Colonic mucosa (tissue), 4 donors: ENCODE results near the gene PLPPR3. TPM values are rescaled to one million over a fixed set of nuclear protein-coding genes. Genes with fewer than 3 reads are reported as not detected.

Source experiments
- DNase-seq: peaks from one replicate; pipeline ENCODE4 v3.0.0-alpha.2; 2020
- H3K27ac ChIP-seq: fragments of 200-600 bp; one replicate; pipeline ENCODE4 v1.8.0; 2021
- H3K27me3 ChIP-seq: fragments of 200-600 bp; one replicate; pipeline ENCODE4 v1.8.0; 2021
- H3K36me3 ChIP-seq: fragments of 200-600 bp; one replicate; pipeline ENCODE4 v1.8.0; 2021
- H3K4me1 ChIP-seq: fragments of 200-600 bp; one replicate; pipeline ENCODE4 v1.8.0; 2021; ENCODE audit warnings: mild to moderate bottlenecking
- H3K4me3 ChIP-seq: fragments of 200-600 bp; one replicate; pipeline ENCODE4 v1.8.0; 2021
- H3K9ac ChIP-seq, 2 donors: one replicate each; pipeline ENCODE4 v1.7.0; 2013; ENCODE audit warnings: control low read depth in 2 of 2, low read depth in 2 of 2, low read length in 2 of 2
- H3K9me3 ChIP-seq: fragments of 200-600 bp; one replicate; pipeline ENCODE4 v1.8.0; 2021
- CTCF ChIP-seq: fragments of 200-600 bp; IDR thresholded peaks from one replicate; pipeline ENCODE4 v1.8.0; 2022; ENCODE audit warnings: antibody characterized with exemption, mild to moderate bottlenecking
- intact Hi-C: fragments of 100-400 bp; cut with DNase I; formaldehyde crosslinking; loops from one replicate; pipeline ENCODE4 v1.14.1; 2022
- total RNA-seq, 2 donors: library from RNA; stranded (reverse); fragmentation: NEBNext Ultra II Directional in 1 of 2; extraction: Animal tissue kit (Norgen Biotek cat#: 25700) in 1 of 2; gene quantifications; one replicate each; pipeline ENCODE4 v1.2.1, GENCODE V29; 2021
- donor health status: healthy.
- donor health status: DM: no; HTN: no; CAD: no.
- donor health status: DM: no; HTN: no; CAD: no.

The PLPPR3 gene
- total RNA-seq, 2 donors from 2014 or later, result 0.22 TPM; not detected in 1

GRCh38 chr19:795691-796581 is 25.8 kb downstream of the PLPPR3 start:
- H3K27me3 ChIP-seq, result no peaks in the 10 kb centered on the region
- TF ChIP-seq CTCF, result no peak
- peak overlapping the region; percentile 65 for H3K4me3 ChIP-seq
- H3K27ac ChIP-seq, result no peak overlapping the region
- peak; percentile 26 for DNase-seq
- H3K36me3 ChIP-seq, result no peaks in the 10 kb centered on the region
- peaks cover 20% of the 10 kb centered on the region for H3K4me1 ChIP-seq
- H3K9me3 ChIP-seq, result no peaks in the 10 kb centered on the region
- H3K9ac ChIP-seq, result peak overlapping the region; percentile 51 to 63
- intact Hi-C loops, result no loop called here

GRCh38 chr19:795073-795611 is 26.6 kb downstream of the PLPPR3 start:
- peak overlapping the region in 1 of 2 donors; percentile 12 for H3K9ac ChIP-seq
- H3K9me3 ChIP-seq, result no peaks in the 10 kb centered on the region
- no peak overlapping the region for H3K27ac ChIP-seq
- no peaks in the 10 kb centered on the region for H3K36me3 ChIP-seq
- no peaks in the 10 kb centered on the region for H3K27me3 ChIP-seq
- TF ChIP-seq CTCF, result no peak
- intact Hi-C loops, result no loop called here
- peak; percentile 38 for DNase-seq
- H3K4me3 ChIP-seq, result no peak overlapping the region
- H3K4me1 ChIP-seq, result peaks cover 12% of the 10 kb centered on the region

GRCh38 chr19:793806-794205 is 27.9 kb downstream of the PLPPR3 start:
- no peak for TF ChIP-seq CTCF
- intact Hi-C loops, result no loop called here
- no peak overlapping the region for H3K4me3 ChIP-seq
- H3K27ac ChIP-seq, result no peak overlapping the region
- H3K36me3 ChIP-seq, result no peaks in the 10 kb centered on the region
- H3K9ac ChIP-seq, result no peak overlapping the region
- no peaks in the 10 kb centered on the region for H3K4me1 ChIP-seq
- H3K27me3 ChIP-seq, result no peaks in the 10 kb centered on the region
- no peak for DNase-seq
- H3K9me3 ChIP-seq, result no peaks in the 10 kb centered on the region

- DNase-seq, result no peak
- no peaks in the 10 kb centered on the region for H3K4me1 ChIP-seq
- TF ChIP-seq CTCF, result no peak
- H3K36me3 ChIP-seq, result no peaks in the 10 kb centered on the region
- H3K9me3 ChIP-seq, result no peaks in the 10 kb centered on the region
- H3K27ac ChIP-seq, result no peak overlapping the region
- H3K27me3 ChIP-seq, result no peaks in the 10 kb centered on the region
- no peak overlapping the region for H3K9ac ChIP-seq
- intact Hi-C loops, result no loop called here
- no peak overlapping the region for H3K4me3 ChIP-seq
These were observed 29.4 kb downstream of the PLPPR3 start for GRCh38 chr19:792306-792885.

- intact Hi-C loops, result no loop called here
These were observed 30.0 kb downstream of the PLPPR3 start for GRCh38 chr19:791567-792305.

More at GRCh38 chr19:791567-792305, 30.0 kb downstream of the PLPPR3 start:
- Histone ChIP-seq H3K36me3 (no peaks in the 10 kb centered on the region), H3K4me3 (no peak overlapping the region), H3K9ac (no peak overlapping the region), H3K9me3 (no peaks in the 10 kb centered on the region), H3K4me1 (no peaks in the 10 kb centered on the region), H3K27me3 (no peaks in the 10 kb centered on the region), H3K27ac (no peak overlapping the region)
- no peak for DNase-seq
- TF ChIP-seq CTCF, result no peak
